ENCODE measurements around the gene NAPEPLD.

- TF ChIP-seq CTCF (IDR thresholded peaks at IDR 0.05) (no peak), POLR2A (IDR thresholded peaks at IDR 0.05) (no peak)
Measured at GRCh38 chr7:103051519-103051918, 97.4 kb downstream of the NAPEPLD start.
